Measurements from ENCODE around the gene IFIT5.
"Not testable (repeated sequence)": the region's sequence is repeated elsewhere in the genome, so short reads cannot be mapped to it uniquely, and the experiment has no call there.

The IFIT5 gene

GRCh38 chr10:89414146-89414878 lies at the start of gene IFIT5:
IFIT5 (plus strand) TSS chr10:89414568; CDS start chr10:89414799, 231 bp downstream.
- DNase-seq, result peak; percentile 66 to 73

DNA sequence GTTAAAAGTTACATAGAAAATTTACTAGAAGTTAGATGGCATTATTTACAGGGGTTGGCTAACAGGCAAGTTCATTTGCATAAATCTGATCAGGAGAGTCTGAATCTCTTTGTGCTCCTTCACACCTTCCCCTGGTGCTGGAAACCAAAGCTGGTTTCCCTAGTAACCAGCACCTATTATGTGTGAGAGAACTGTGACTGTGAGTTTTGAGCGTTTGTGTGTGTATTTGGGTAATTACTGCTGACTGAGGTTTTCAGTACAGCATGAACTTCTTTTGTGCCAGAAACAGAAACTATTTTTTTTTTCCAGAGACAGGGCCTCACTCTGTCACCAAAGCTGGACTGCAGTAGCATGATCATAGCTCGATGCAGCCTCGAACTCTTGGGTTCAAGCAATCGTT lies 46.8 kb upstream of the IFIT5 start:
- peak; percentile 6 to 43 for DNase-seq

GRCh38 chr10:89368129-89368528 lies 46.2 kb upstream of the IFIT5 start:
- no peak for DNase-seq

GRCh38 chr10:89369156-89370105 lies 44.9 kb upstream of the IFIT5 start:
- peak in 1 of 2 donors; percentile 34 for DNase-seq

GRCh38 chr10:89371079-89371478 lies 43.3 kb upstream of the IFIT5 start:
- DNase-seq, result no peak

DNA sequence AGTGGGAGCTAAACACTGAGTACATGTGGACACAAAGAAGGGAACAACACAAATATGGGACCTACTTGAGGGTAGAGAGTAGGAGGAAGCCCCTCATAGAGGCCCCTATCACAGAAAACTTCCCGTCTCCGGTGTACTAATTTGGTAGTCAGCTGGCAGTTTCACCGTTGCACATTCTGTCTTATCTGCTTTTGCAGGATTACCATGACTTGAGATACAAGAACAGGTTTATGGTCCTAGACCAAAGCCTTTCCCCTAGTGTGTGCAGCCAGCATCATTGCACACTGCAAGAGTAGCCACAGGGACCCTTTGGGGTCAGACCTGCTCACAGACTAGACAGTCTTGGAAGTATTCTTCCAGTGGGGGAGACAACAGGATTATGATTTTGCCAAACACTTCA lies 42.4 kb upstream of the IFIT5 start:
- DNase-seq, result no peak

DNA sequence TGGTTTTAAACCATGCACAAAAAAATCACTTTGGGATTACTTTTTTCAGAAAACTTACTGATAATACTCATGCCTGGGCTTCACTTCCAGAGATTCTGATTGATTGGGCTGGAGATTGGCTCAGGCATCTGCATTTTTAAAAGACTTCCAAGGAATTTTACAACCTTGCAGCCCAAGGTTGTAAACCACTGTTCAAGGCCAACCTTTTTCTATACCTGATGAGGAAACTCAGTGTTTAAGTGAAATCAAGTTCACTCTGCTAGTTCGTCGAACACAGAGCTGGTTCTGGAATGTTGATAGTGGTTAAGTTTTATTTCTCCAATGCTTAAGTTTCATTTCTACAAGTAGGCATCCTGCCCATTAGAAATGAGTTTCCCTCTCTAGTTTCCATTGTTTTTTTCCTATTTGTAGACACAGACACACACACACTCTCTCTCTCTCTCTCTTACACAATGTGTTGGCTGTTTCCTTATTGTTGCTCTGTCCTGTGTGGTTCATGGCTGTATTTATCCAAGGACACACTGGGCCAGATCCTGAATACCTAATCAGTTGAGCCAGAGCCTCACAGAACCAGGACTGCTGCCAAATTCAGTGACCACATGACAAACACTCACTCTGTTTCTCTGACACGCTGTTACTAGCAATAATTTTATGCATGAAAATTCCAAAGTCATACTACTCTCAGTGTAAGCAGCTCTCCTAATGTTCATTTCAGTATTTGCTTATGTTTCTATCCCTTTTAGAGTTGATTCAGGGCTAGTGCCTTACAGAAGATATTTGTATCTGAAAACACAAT lies 40.3 kb upstream of the IFIT5 start:
- DNase-seq, result no peak

GRCh38 chr10:89374713-89375141 lies 39.6 kb upstream of the IFIT5 start:
- DNase-seq, result no peak

GRCh38 chr10:89377705-89378637 lies 36.4 kb upstream of the IFIT5 start, which contains the start of gene IFIT1B:
IFIT1B (plus strand) TSS chr10:89378056; CDS start chr10:89378136, 80 bp downstream.
- no peak for DNase-seq

GRCh38 chr10:89379103-89379502 lies 35.3 kb upstream of the IFIT5 start:
- no peak for DNase-seq

DNA sequence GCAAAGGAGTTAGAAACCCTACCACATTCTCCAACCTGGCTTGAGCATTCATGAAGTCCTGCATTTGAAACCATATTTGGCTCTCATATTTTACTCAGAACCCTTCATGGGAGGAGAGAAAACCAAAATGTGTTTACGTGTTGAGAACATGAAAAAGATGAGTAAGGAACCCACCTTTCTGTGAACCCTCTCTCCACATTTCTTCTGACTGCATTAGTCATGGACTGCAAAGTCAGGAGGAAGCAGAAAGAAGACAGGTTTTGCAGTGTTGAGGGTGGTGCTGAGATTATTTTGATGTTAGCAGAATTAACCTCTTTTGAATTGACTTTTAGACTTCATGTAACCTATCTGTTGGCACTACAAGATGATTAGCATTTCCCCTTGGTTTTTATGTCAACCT lies 31.6 kb upstream of the IFIT5 start:
- no peak for DNase-seq

DNA sequence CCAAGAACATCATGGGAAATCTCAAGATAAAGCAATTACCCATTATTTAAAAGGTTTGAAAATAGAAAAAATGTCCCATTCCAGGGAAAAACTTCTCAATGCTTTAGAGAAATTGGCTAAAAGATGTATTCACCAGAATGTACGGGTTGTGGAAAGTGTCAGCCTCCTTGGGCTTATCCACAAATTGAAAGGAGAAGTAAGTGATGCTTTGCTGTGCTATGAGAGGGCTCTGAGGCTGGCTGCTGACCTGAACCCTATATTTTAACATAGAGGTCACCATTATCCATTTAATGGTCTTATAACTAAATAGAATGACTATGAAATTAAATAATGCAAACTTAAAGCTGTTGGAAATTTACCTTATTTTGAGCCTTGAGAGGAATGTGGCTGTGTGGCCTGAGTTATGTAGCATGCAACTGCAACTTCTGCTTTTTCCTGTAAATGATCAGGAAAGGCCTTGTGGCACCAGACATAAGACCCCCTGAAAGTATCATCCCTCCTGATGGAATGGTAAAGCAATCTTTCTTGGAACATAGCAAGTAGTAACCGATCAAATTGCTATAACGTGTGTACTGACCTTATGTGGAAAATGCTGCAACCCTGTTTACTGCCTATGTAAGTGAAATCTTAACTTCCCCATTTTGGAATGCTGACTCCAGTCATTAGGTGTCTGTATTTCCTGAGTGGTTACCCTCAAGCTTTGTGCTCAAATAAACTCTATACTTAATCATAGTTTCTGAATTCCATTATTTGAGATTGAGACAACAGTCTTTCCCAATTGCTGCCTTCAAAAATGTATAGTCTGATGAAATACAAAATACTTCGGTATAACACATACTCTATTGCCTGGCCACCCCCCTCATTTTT lies 29.7 kb upstream of the IFIT5 start:
- no peak for DNase-seq

- no peak for DNase-seq
Observed at GRCh38 chr10:89388806-89389205, 25.6 kb upstream of the IFIT5 start.

DNA sequence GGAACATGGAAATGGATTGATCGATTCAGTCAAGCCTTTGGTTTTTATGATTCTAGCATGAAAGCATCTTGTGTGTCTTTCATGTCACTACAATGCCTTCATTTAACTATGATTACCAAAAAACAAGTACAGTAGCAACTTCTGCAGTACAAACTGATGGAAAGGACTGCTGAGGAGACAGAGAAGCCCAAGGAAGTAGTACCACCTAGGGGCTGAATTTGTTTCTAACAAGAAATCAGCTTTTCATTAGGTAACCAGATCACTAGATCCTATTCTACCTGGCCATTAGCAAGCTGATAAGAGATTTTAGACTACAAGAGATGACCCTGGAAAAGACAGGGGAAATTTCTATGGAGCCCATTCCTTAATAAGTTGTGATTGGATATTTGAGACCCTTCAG lies 25.1 kb upstream of the IFIT5 start:
- DNase-seq, result peak in 1 of 2 donors; percentile 34

DNA sequence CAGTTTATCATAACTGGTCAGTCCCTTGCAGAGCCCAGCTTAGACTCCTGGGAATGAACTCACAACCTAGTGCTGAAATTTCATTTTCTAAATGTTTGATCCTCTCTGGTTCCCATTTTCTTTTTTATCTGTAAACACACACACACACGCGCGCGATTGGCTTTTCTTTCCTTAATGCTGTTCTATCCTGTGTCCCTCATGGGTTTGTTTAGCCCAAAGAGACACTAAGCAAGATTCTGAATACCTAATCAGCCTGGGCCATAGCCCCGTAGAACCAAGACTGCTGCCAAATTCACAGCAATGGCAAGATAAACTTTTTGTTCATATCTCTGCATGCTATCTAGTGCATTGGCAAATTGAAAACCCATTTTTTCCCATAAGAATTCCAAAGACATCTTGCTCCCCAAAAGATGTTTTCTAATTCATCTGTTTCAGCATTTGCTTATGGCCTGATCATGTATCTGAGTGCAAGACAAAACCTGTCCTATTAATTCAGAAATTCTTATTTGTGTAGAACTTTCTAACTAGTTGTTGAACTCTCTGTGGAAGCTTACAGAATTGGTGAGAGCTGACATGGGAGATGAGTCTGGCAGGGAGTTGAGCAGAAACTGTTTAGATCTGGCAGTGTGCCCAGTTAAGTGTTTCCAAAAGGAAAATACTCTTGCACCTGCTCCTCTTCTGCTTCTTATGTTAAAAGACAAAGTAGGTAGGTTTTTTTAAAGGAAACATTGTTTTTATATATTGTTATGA lies 23.7 kb upstream of the IFIT5 start:
- no peak for DNase-seq

GRCh38 chr10:89391226-89391576 lies 23.2 kb upstream of the IFIT5 start:
- DNase-seq, result not testable (repeated sequence)

GRCh38 chr10:89391907-89392756 lies 22.2 kb upstream of the IFIT5 start, which contains the start of gene IFIT1:
IFIT1 (plus strand) TSS chr10:89392623; CDS start chr10:89392713, 90 bp downstream.
- peak; percentile 23 to 82 for DNase-seq

DNA sequence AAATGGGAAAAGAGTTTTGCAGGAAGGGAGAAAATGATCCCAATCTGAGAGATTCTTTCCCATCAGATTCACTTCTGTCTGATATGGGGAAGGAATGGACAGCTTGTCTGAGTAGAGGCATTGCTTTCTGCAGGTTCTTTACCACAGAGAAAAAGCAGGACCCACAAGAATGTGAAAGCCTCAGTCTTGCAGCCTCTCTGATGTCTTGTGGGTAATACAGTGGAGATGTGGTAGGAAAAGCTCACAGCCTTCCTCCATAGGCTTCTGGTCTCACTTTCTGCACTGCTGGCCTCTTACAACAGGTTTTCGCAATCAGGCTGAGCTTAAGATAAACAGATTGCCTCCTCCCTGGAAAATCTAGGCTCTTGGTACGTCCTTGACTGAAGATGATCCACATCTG lies 21.4 kb upstream of the IFIT5 start:
- no peak for DNase-seq

GRCh38 chr10:89393898-89394297 lies 20.5 kb upstream of the IFIT5 start:
- no peak for DNase-seq
